Motor neuron (in vitro differentiated cells): ENCODE data around the gene HOXA11. TPM values are rescaled to one million over a fixed set of nuclear protein-coding genes. Genes with fewer than 3 reads are reported as not detected.

Experiments used
- ATAC-seq, 8 experiments: fragments of 200-7000 bp; cut with Tn5 transposase; replicated peaks in 6 of 8; 2 replicates each; pipeline ENCODE4 v1.8.0; 2021; ENCODE audit warnings: mild to moderate bottlenecking in 8 of 8, moderate library complexity in 8 of 8
- H3K27ac ChIP-seq, 2 donors: fragments of 250-450 bp; sonication (Bioruptor Pico); 2 replicates each; pipeline ENCODE4 v1.9.0; 2021; ENCODE audit warnings: antibody characterized with exemption in 2 of 2, mild to moderate bottlenecking in 2 of 2, moderate library complexity in 1 of 2
- H3K4me1 ChIP-seq, 2 donors: fragments of 250-450 bp; sonication (Bioruptor Pico); replicated peaks in 1 of 2; 2 replicates each; pipeline ENCODE4 v1.6.1; 2021; ENCODE audit warnings: antibody characterized with exemption in 2 of 2, mild to moderate bottlenecking in 2 of 2, moderate library complexity in 1 of 2
- H3K4me3 ChIP-seq, 5 donors: fragments of 250-450 bp; sonication (Bioruptor Pico); 2 replicates each; pipeline ENCODE4 v1.9.0; 2021; ENCODE audit warnings: antibody characterized with exemption in 5 of 5, mild to moderate bottlenecking in 5 of 5, moderate library complexity in 4 of 5
- WGBS, 10 experiments: fragments of 450-650 bp; shearing (Covaris generic); methylation state at CpG; one replicate each; pipeline ENCODE4 v1.0.0; 2022; 5-methylcytosine and 5-hydroxymethylcytosine counted together
- in situ Hi-C, 9 experiments: fragments of 400-800 bp; cut with MboI; loops; one replicate each; pipeline ENCODE4 v1.15.0; 2021; ENCODE audit warnings: low sequenced_read_pairs in 9 of 9, low pct_unique_long_range_greater_than_20kb in 2 of 9; ENCODE audit not compliant: unreplicated experiment in 9 of 9
- total RNA-seq, 8 experiments: library from RNA; unstranded; fragments of 300-600 nt; gene quantifications; 2 replicates each; pipeline versions ENCODE4 v1.2.3 to v1.2.4, GENCODE V29; 2022

HOXA11 gene
- total RNA-seq, 8 experiments from 2014 or later = 0.05 to 5.7 (median 0.43) TPM; not detected in 1

DNA sequence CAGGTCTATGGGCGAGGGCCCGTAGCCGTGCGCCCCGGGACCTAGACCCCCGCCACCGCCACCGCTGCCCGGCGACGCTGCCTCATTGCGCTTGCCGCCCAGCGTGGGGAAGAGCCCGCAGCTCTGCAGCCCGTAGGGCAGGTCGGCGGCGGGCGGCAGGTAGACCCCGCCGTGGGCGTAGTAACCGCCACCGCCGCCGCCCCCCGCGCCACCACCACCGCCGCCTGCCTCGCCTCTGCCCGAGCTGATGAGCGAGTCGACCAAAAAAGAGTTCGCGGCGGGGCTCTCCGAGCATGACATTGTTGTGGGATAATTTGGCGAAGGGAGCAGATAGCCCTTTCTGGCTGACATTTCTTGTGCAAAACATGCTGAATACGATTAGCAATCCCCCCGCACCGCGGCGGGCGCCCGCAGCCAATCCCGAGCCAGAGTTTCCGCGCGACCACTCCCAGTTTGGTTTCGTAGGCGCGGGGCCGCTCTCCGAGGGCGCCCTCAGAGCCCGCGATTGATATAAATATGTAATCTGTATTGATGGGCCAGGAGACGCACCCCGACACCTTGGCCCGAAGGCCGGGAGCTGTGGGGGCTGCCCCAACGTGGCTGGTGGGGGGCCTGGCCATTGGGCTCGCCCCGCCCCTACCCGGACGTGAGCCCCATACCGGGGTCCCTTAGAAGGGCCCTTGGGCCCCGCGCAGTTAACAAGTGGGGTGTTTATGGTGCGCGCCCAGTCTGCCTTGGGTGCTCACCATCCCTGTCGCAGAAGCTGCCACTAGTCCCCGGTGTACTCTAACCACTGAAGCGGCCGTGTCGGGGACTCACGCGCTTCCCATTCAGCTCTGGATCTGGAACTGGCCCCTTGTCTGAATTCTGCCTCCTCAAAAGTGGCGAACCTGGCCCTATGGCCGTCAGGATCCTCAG lies 10.8 kb downstream of the HOXA11 start, which contains the start of gene HOXA10:
HOXA10 (minus strand) TSS at position 365 of the 918 bp plus-strand sequence; CDS start at position 351, 14 bp downstream.
- in situ Hi-C loops = loop anchor here in 6 of 9 experiments (10.0 to 25.0 kb wide), 4 partner anchors 787 to 1312 kb away; no protein-coding TSS in a partner anchor
- peak within 1 kb of the TSS in 4 of 5 donors; percentile 15 to 32 (median 24) for H3K4me3 ChIP-seq
- H3K27ac ChIP-seq = no peak within 1 kb of the TSS
- WGBS, 10 experiments = 0 to 20% (median 0%) methylated on average over 1 to 13 of the region's 82 CpGs; no CpG with 5 or more reads in 5 of the 10 experiments
- peak in 7 of 8 experiments; percentile 0 to 30 (median 15) for ATAC-seq
- peaks cover 0 to 6% of the 10 kb centered on the region in 2 donors for H3K4me1 ChIP-seq

DNA sequence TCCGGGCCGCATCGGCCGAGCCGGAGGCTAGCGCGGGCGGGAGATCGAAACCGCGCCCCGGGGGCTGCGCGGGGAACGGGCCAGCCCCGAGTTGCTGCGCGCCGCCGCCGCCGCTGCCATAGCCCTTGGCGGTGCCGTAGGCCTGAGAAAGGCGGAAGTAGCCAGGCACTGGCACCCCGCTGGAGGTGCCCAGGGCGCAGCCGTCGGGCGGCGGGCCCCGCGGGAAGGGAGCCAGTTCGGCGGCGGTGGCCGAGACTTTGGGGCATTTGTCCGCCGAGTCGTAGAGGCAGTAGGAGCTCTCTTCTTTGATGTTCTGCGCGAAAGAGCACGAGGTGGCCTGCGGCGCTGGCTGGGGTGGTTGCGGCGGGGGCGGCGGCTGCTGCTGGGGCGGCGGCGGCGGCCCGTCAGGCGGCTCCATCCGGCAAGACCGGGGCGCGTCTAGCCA lies 11.5 kb downstream of the HOXA11 start:
- no peak overlapping the region for H3K27ac ChIP-seq
- peaks cover 0 to 6% of the 10 kb centered on the region in 2 donors for H3K4me1 ChIP-seq
- WGBS, 10 experiments = 0 to 3% (median 0%) methylated on average over 6 to 31 of the region's 59 CpGs; no CpG with 5 or more reads in 7 of the 10 experiments
- peak overlapping the region in 4 of 5 donors; percentile 15 to 32 (median 24) for H3K4me3 ChIP-seq
- peak; percentile 1 to 66 (median 37) for ATAC-seq
- in situ Hi-C loops = loop anchor here in 6 of 9 experiments (10.0 to 25.0 kb wide), 4 partner anchors 786 to 1311 kb away; no protein-coding TSS in a partner anchor

DNA sequence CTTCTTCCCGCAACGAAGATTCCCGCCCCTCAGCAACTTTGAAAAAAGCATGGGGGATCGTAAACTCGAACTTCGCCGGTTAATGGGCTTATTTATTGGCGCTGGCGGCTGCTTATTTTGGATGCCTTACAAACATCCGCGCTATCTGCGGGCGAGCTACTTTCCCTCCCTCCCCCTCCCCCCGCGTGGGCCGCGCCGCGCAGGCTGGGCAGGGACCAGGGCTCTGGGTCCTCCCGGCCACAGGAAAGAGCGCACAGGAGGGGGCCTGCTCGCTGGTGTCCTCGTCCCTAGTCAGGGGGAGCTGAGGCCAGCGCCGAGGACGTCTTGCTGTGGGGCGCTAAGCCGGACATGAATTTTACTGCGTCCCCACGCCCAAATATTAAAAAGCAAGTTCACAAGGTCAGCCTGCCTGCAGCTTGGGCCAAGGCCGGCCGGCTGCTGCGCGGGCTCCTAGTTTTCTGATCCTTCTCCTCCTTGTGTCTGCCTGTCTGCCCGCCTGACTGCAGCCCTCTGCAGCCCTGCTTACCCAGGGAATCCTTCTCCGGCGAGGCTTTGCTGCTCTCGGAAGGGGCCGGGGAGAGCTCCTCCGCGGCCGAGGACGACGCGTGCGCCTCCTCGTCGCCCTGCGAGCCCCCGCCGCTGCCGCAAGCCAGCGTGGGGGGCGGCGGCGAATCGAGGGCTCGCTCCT lies 12.1 kb downstream of the HOXA11 start:
- Histone ChIP-seq H3K4me1 (peaks cover 0 to 6% of the 10 kb centered on the region in 2 donors), H3K4me3 (peak overlapping the region in 4 of 5 donors; percentile 15 to 32 (median 24)), H3K27ac (no peak overlapping the region)
- in situ Hi-C loops = loop anchor here in 6 of 9 experiments (10.0 to 25.0 kb wide), 4 partner anchors 786 to 1311 kb away; no protein-coding TSS in a partner anchor
- 0 to 3% (median 2%) methylated on average over 8 to 20 of the region's 58 CpGs; no CpG with 5 or more reads in 5 of the 10 experiments for WGBS, 10 experiments
- ATAC-seq = peak; percentile 3 to 70 (median 47)

DNA sequence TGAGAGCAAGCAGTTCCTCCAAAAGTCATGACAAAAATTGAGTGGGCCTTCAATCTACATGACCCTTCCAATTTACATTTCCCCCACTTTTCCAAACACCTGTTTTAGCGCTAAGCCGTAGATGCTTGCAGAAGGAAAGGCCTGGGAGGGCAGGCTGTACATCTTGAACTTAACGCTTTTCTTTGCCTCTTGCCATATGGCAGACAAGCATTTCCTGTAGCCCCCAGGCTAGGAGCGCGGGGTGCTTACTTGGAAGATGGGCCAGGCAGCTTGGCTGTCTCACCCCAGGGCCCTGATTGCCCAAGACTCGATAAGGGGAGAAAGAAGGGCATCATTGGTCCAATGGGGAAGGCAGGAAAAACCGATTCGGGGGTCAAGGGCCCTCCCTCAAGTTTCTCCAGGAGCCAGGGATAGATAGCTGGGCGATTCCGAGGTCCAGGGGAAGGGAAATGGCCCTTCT lies 12.7 kb downstream of the HOXA11 start:
- 0 to 20% (median 5%) methylated on average over 1 to 7 of the region's 10 CpGs; no CpG with 5 or more reads in 2 of the 10 experiments for WGBS, 10 experiments
- Histone ChIP-seq H3K4me1 (peaks cover 0 to 6% of the 10 kb centered on the region in 2 donors), H3K4me3 (no peak overlapping the region), H3K27ac (no peak overlapping the region)
- no peak for ATAC-seq
- in situ Hi-C loops = loop anchor here in 6 of 9 experiments (10.0 to 25.0 kb wide), 4 partner anchors 785 to 1310 kb away; no protein-coding TSS in a partner anchor

DNA sequence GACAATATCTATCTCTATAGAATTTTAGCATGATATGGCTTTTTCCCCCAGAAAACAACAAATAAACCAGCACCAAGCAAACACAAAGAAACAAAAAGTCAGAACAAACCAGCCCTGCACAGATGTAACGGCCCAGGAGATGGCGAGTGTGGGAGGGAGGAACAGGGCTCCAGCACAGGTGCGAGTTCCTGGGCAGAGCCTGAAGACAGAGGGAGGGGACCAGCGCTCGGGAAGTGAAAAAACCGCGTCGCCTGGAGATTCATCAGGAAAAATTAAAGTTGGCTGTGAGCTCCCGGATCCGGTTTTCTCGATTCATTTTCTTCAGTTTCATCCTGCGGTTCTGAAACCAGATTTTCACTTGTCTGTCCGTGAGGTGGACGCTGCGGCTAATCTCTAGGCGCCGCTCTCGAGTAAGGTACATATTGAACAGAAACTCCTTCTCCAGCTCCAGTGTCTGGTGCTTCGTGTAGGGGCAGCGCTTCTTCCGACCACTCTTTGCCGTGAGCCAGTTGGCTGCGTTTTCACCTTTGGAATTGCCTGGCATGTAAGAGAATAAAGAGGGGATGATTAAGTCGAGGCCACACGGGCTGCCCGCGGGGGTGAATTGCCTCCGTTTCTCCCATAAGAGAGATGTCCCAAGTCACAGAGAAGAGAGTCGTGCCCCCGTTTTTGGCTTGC lies 13.3 kb downstream of the HOXA11 start:
- Histone ChIP-seq H3K4me1 (peaks cover 0 to 6% of the 10 kb centered on the region in 2 donors), H3K4me3 (no peak overlapping the region), H3K27ac (no peak overlapping the region)
- ATAC-seq = no peak
- 0 to 40% (median 4%) methylated on average over 2 to 28 of the region's 30 CpGs for WGBS, 10 experiments
- in situ Hi-C loops = loop anchor here in 6 of 9 experiments (10.0 to 25.0 kb wide), 4 partner anchors 784 to 1309 kb away; no protein-coding TSS in a partner anchor

DNA sequence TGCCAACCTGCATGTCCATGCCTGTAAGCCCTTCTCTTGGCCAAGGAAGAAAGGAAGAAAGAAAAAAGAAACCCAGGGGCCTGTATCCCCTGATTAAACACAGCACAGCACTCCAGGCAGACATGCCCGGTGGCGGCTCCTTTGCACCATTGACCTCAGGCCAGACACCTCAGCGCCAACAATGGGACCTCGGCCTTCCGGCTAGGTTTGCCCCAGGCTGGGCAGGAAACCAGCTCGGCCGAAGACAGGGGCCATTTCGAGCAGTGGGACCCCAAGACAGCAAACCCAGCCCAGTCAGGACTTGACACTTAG lies 13.8 kb downstream of the HOXA11 start:
- in situ Hi-C loops = loop anchor here in 6 of 9 experiments (10.0 to 25.0 kb wide), 4 partner anchors 784 to 1309 kb away; no protein-coding TSS in a partner anchor
- no peak overlapping the region for H3K27ac ChIP-seq
- H3K4me1 ChIP-seq = peaks cover 0 to 10% of the 10 kb centered on the region in 2 donors
- WGBS, 10 experiments = 0 to 20% (median 4%) methylated on average over 1 to 4 of the region's 8 CpGs; no CpG with 5 or more reads in 3 of the 10 experiments
- H3K4me3 ChIP-seq = no peak overlapping the region
- ATAC-seq = no peak

DNA sequence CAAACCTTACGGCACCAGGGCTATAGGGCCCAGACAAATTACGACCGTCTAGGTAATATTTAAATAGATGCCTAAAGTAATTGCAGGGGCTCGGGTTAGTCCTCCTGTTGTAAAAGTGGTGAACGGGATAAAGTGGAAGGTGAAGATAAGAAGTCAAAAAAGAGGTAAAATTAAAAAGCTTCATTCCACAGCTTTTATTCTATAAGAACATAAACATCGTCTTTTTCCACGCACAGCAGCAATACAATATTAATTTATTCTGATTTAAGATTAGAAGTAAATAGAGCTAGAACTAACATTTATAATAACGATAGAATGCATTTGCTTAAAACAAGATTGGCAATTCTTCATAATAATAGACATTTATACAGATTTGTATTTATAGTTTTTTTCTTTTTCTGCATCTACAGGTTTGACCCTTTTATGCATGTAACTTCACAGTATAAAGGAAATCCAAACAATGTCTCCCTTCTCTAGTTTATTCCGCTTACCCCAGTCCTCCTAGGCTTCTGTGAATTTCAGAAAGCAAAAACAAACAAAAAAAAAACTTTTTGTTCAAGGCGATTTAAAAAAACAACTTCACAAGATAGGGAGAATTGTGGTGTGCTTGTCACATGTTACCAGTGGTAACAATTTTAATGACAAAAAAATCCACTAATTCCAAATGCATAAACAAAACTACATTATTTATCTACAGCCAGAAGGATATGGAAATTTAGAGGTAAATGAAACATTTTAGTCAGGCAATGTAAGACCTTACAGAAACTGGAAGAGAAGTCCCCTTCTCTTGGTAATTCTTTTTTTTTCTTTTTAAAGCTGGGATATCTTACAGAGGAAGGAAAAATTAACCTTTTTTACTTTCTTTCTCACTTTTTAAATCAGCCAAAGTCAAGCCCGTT lies 14.4 kb downstream of the HOXA11 start:
- no peak for ATAC-seq
- H3K4me1 ChIP-seq = peaks cover 3 to 11% of the 10 kb centered on the region in 2 donors
- WGBS, 10 experiments = 0 to 64% (median 14%) methylated on average over 5 to 11 of the region's 11 CpGs
- no peak overlapping the region for H3K27ac ChIP-seq
- in situ Hi-C loops = loop anchor here in 6 of 9 experiments (10.0 to 25.0 kb wide), 4 partner anchors 783 to 1308 kb away; no protein-coding TSS in a partner anchor
- H3K4me3 ChIP-seq = no peak overlapping the region

DNA sequence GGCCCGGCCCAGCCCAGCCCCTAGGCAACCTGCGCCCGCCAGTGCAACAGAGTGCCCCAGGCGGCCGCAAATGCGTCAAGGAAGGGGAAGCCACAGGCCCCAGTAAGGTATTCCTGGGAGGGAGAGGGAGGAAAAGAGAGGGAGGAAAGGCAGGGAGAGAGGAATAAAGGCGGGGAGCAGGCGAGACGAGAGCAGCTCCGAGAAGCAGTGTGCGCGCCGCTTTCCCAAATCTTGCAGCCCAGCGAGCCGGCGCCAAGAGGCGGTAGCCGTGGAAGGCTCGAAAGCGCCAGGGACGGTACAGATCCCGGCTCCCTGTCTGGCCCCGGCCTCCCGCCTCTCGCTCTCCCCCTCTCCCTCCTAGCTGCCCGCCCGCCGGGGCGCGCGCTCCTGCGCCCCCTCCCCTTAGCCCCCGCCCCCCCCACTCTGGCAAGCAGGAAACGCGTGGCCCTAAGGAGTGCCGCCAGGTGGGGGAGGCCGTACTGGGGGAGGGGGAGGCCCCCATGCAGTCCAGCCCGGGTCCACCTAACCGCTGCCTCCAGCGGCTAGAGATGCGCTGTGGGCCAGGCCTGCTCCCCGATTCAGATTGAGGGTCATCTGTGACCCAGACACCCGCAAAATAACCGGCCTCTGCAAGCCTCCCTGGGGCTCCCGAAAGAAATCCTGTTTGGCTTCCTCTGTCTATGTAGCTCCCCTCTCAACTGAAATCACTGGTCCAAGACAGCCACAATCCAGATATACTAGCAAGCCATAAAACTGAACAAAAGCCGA lies 15.2 kb downstream of the HOXA11 start:
- WGBS, 10 experiments = 0 to 40% (median 11%) methylated on average over 1 to 5 of the region's 46 CpGs; no CpG with 5 or more reads in 2 of the 10 experiments
- in situ Hi-C loops = loop anchor here in 6 of 9 experiments (10.0 to 25.0 kb wide), 4 partner anchors 783 to 1308 kb away; no protein-coding TSS in a partner anchor
- Histone ChIP-seq H3K27ac (no peak overlapping the region), H3K4me1 (peaks cover 6 to 11% of the 10 kb centered on the region in 2 donors), H3K4me3 (no peak overlapping the region)
- peak in 6 of 8 experiments; percentile 0 to 43 (median 24) for ATAC-seq

DNA sequence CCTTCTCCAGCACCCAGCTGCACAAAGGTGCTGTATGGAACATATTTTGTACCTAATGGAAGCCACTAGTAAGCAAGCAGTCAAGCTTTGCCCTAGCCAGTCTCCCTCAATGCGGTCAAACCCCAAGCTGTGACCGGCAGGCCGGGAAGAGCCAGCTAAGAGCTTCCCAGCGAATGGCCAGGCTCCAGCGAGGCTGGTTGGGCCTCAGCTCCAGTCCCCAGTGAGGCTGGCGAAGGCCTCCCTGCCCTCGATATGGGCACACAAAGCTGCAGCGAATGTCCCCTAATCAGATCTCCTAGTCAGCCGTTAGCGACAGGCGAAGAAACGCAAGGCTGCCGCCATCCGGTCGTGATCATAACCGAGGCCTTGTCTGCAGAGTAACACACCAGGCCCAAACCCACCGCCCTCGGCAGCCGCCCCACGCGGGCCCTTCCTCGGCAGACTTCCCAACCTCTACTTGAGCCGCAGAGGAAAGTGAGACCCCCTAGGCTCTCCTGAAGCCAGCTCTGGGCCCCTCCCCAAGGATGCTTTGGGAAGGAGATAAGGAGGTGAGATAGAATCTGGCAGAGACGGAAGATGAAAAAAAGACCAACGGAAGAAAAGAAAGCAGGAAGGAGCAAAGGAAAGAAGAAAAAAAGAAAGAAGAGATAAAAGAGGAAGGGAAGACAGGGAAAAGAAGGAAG lies 16.6 kb downstream of the HOXA11 start:
- Histone ChIP-seq H3K27ac (no peak overlapping the region), H3K4me1 (peaks cover 6 to 11% of the 10 kb centered on the region in 2 donors), H3K4me3 (no peak overlapping the region)
- peak in 6 of 8 experiments; percentile 1 to 34 (median 16) for ATAC-seq
- WGBS, 10 experiments = 3 to 46% (median 10%) methylated on average over 1 to 20 of the region's 25 CpGs
- in situ Hi-C loops = loop anchor here in 5 of 9 experiments (25.0 kb wide), 3 partner anchors 781 to 1306 kb away; no protein-coding TSS in a partner anchor

DNA sequence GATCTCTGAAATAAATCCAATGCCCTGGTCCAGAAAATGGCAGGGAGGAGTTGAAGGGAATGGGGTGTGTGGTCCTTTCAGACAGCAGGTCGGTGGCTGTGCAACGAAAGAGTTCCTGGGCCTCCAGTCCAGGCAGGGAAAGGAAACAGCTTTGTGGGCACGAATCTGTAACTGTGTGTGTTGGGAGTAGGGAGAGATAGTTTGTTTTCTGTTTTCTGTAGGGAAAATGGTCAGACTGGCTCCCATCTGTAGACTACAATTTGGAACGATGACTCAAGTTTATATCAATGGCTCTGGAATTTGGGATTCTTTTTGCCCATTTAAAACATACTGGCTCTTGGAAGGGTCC lies 17.1 kb downstream of the HOXA11 start:
- WGBS, 10 experiments = 4 to 41% (median 19%) methylated on average over 1 to 4 of the region's 4 CpGs; no CpG with 5 or more reads in 4 of the 10 experiments
- in situ Hi-C loops = loop anchor here in 5 of 9 experiments (25.0 kb wide), 3 partner anchors 781 to 1306 kb away; no protein-coding TSS in a partner anchor
- ATAC-seq = no peak
- peaks cover 6 to 11% of the 10 kb centered on the region in 2 donors for H3K4me1 ChIP-seq
- no peak overlapping the region for H3K27ac ChIP-seq
- H3K4me3 ChIP-seq = no peak overlapping the region
